Measurements from ENCODE around the gene UBAP2.

UBAP2 gene

DNA sequence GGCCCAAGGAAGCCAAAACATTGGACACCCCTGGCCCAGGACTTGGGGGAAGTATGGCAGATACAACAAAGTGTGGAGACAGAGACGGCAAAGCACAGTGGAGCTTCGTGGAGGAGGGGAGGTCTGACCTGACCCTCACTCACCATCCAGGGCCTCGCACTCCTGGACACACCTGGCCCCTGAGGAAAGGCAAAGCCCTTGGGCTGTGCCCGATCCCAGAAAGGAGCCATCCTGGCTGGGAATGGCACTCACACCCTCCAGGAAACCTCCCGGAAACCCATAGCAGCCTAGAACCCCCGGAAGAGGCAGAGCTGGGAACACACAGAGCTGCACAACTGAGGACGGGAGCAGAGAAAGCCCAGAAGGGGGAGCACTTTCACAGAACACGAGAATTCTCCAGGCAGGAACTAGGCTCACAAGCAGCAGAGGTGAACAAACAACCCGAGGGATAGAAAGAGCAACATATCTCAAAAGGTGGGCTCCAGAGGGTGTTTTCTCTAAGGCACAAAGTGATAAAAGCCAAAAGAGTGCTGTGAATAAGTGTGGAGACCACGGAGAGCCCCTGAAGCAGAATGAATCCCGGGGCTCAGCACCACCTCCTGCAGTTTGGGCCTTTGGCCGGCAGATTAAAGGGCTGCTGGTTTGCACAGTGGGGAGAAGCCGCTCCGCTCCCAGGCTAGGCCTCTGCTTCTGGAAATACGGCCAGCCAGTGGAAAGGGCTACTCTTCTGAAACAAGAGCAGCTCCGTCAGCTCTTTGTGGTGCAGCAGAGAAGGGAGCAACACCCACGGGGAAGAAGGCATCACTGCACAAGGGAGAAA, 123.5 kb downstream of the UBAP2 start:
- Mint-ChIP-seq H3K36me3 (peaks cover 54% of the 10 kb centered on the region), H3K4me1 (no peaks in the 10 kb centered on the region), H3K27ac (no peak overlapping the region), H3K4me3 (no peak overlapping the region), H3K9me3 (no peaks in the 10 kb centered on the region), H3K27me3 (no peaks in the 10 kb centered on the region)
- no peak for ATAC-seq

DNA sequence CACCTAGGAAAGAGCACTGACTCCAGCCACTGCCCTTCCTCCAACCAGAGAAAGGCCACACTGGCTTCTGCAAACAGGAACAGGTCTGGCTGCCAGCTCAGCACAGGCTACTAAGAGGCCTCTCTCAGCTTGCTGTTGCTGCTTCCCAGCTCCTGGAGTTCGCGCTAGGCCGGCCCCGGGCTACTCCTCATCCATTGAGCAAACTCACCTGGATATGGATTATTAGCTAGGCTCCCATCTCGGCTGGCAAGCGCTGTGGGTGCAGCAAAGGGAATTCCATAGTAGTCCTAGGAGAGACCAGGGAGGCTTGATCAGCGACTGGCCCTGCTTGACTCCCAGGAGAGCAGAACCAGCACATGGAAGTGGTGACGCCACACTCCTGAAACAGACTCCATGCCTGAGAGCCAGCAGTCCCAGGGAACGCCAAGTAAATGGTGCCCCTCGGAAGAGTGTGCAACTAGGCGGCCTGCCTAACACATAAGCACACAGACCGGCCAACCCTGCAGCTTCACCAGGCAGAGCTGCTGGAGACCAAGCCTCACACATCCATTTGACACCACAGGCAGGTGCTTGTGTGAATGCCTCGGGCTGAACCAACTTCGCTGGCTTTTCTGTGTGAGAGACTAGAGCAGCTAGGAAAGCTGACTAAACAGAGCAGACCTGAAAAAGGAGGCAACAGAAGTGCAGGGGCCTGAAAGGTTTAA, 124.5 kb downstream of the UBAP2 start:
- Mint-ChIP-seq H3K36me3 (peaks cover 58% of the 10 kb centered on the region), H3K4me3 (no peak overlapping the region), H3K9me3 (no peaks in the 10 kb centered on the region), H3K4me1 (no peaks in the 10 kb centered on the region), H3K27me3 (no peaks in the 10 kb centered on the region), H3K27ac (no peak overlapping the region)
- no peak for ATAC-seq

DNA sequence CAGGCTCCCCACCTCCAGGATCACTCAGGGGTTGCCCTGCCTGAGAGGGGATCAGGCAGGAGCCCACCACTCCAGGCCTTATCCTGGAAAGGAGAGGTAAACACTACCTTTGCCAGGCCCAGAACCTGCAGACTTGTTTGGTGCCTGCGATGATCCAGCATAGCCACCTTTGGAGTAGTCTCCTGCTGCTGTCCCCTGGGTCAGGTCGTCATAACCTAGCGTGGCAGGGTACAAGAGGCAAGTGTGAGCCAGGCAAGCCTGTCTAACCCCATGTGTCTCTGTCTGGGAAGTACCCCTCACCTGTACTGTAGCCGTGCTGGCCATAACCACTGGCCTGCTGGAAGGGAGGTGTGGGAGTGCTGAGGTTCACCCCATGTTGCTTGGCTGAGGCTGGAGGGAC, 125.6 kb downstream of the UBAP2 start:
- H3K4me1 Mint-ChIP-seq: no peaks in the 10 kb centered on the region
- no peaks in the 10 kb centered on the region for H3K27me3 Mint-ChIP-seq
- no peak overlapping the region for H3K27ac Mint-ChIP-seq
- ATAC-seq: no peak
- no peaks in the 10 kb centered on the region for H3K9me3 Mint-ChIP-seq
- no peak overlapping the region for H3K4me3 Mint-ChIP-seq
- peaks cover 62% of the 10 kb centered on the region for H3K36me3 Mint-ChIP-seq

GRCh38 chr9:33921967-33922895, 126.5 kb downstream of the UBAP2 start:
- Mint-ChIP-seq H3K27ac (no peak overlapping the region), H3K9me3 (no peaks in the 10 kb centered on the region), H3K4me1 (no peaks in the 10 kb centered on the region), H3K4me3 (no peak overlapping the region), H3K36me3 (peaks cover 63% of the 10 kb centered on the region), H3K27me3 (no peaks in the 10 kb centered on the region)
- no peak for ATAC-seq

- no peak overlapping the region for H3K4me3 Mint-ChIP-seq
Measured at GRCh38 chr9:33919276-33919897, 129.3 kb downstream of the UBAP2 start.

GRCh38 chr9:33917036-33917435, 131.7 kb downstream of the UBAP2 start:
- H3K4me3 Mint-ChIP-seq: no peak overlapping the region
- H3K9me3 Mint-ChIP-seq: no peaks in the 10 kb centered on the region
- no peak for ATAC-seq
- no peak overlapping the region for H3K27ac Mint-ChIP-seq
- H3K36me3 Mint-ChIP-seq: peaks cover 54% of the 10 kb centered on the region
- H3K27me3 Mint-ChIP-seq: no peaks in the 10 kb centered on the region
- no peaks in the 10 kb centered on the region for H3K4me1 Mint-ChIP-seq

More at GRCh38 chr9:33919276-33919897, 129.3 kb downstream of the UBAP2 start:
- H3K4me1 Mint-ChIP-seq: no peaks in the 10 kb centered on the region
- no peak for ATAC-seq
- H3K27me3 Mint-ChIP-seq: no peaks in the 10 kb centered on the region
- no peaks in the 10 kb centered on the region for H3K9me3 Mint-ChIP-seq
- H3K27ac Mint-ChIP-seq: peak overlapping the region; percentile 14
- peaks cover 70% of the 10 kb centered on the region for H3K36me3 Mint-ChIP-seq

DNA sequence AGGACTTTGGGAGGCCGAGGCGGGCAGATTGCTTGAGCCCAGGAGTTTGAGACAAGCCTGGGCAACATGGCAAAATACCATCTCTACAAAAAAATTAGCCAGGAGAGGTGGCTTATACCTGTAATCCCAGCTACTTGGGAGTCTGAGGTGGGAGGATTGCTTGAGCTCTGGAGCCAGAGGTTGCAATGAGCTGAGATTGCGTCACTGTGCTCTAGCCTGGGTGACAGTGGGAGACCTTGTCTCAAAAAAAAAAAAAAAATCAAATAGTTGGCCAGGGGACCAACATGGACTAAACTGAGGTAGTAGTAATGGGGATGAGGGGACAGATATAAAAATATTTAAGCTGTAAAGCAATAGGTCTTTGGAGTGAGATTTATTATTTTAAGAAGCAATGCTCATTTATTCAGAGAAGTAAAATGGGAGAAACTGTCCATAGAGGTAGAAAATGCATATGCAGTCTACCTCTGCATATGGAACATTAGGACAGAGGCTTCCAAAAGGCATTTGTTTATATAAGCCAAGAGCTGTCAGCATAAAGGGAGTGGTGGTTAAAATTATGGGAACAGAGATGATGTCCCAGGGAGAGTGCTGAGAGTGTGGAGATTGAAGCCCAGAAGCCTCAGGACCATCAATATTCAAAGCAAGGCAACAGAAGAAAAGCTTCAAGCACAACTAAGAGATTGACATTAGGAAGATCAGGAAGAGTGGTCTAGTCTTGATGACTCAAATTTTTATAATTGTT, 133.6 kb downstream of the UBAP2 start:
- Mint-ChIP-seq H3K27ac (peak overlapping the region; percentile 2), H3K4me3 (no peak overlapping the region), H3K9me3 (no peaks in the 10 kb centered on the region), H3K27me3 (no peaks in the 10 kb centered on the region), H3K4me1 (no peaks in the 10 kb centered on the region), H3K36me3 (peaks cover 43% of the 10 kb centered on the region)
- ATAC-seq: no peak

- H3K27ac Mint-ChIP-seq: no peak overlapping the region
- peaks cover 33% of the 10 kb centered on the region for H3K36me3 Mint-ChIP-seq
Measured at GRCh38 chr9:33913541-33913940, 135.1 kb downstream of the UBAP2 start.

DNA sequence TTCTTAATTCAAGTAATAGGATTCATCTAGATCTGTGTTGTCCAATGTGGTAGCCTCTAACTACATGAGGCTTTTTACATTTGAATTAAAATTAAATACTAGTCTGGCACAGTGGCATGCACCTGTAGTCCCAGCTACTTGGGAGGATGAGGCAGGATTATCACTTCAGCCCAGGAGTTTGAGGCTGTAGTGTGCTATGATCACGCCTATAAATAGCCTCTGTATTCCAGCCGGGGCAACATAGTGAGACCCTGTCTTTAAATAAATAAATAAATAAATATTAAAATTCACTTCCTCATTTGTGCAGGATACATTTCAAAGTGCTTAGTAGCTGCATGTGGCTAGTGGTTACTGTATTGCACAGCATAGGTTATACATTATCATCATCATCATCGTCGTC, 139.9 kb downstream of the UBAP2 start:
- H3K4me3 Mint-ChIP-seq: no peak overlapping the region
- no peaks in the 10 kb centered on the region for H3K9me3 Mint-ChIP-seq
- H3K27me3 Mint-ChIP-seq: no peaks in the 10 kb centered on the region
- H3K4me1 Mint-ChIP-seq: peaks cover 5% of the 10 kb centered on the region
- no peak overlapping the region for H3K27ac Mint-ChIP-seq
- ATAC-seq: no peak
- H3K36me3 Mint-ChIP-seq: peaks cover 28% of the 10 kb centered on the region

More at GRCh38 chr9:33913541-33913940, 135.1 kb downstream of the UBAP2 start:
- no peak overlapping the region for H3K4me3 Mint-ChIP-seq
- no peaks in the 10 kb centered on the region for H3K4me1 Mint-ChIP-seq
- H3K27me3 Mint-ChIP-seq: no peaks in the 10 kb centered on the region
- H3K9me3 Mint-ChIP-seq: no peaks in the 10 kb centered on the region
- ATAC-seq: no peak

GRCh38 chr9:33908114-33908513, 140.6 kb downstream of the UBAP2 start:
- Mint-ChIP-seq H3K27me3 (no peaks in the 10 kb centered on the region), H3K9me3 (no peaks in the 10 kb centered on the region), H3K27ac (no peak overlapping the region)

GRCh38 chr9:33907347-33907746, 141.3 kb downstream of the UBAP2 start:
- no peak for ATAC-seq

More at GRCh38 chr9:33908114-33908513, 140.6 kb downstream of the UBAP2 start:
- Mint-ChIP-seq H3K4me3 (no peak overlapping the region), H3K36me3 (peaks cover 33% of the 10 kb centered on the region), H3K4me1 (peaks cover 5% of the 10 kb centered on the region)
- ATAC-seq: no peak

GRCh38 chr9:33906769-33907168, 141.9 kb downstream of the UBAP2 start:
- no peak for ATAC-seq
- H3K4me3 Mint-ChIP-seq: no peak overlapping the region
- peaks cover 40% of the 10 kb centered on the region for H3K36me3 Mint-ChIP-seq
- H3K4me1 Mint-ChIP-seq: peaks cover 5% of the 10 kb centered on the region
- H3K27me3 Mint-ChIP-seq: no peaks in the 10 kb centered on the region
- no peak overlapping the region for H3K27ac Mint-ChIP-seq
- no peaks in the 10 kb centered on the region for H3K9me3 Mint-ChIP-seq

More at GRCh38 chr9:33907347-33907746, 141.3 kb downstream of the UBAP2 start:
- peaks cover 5% of the 10 kb centered on the region for H3K4me1 Mint-ChIP-seq
- H3K27ac Mint-ChIP-seq: no peak overlapping the region
- H3K27me3 Mint-ChIP-seq: no peaks in the 10 kb centered on the region
- peaks cover 34% of the 10 kb centered on the region for H3K36me3 Mint-ChIP-seq
- H3K9me3 Mint-ChIP-seq: no peaks in the 10 kb centered on the region
- H3K4me3 Mint-ChIP-seq: no peak overlapping the region

GRCh38 chr9:33905137-33905536, 143.6 kb downstream of the UBAP2 start:
- H3K4me3 Mint-ChIP-seq: no peak overlapping the region
- H3K27ac Mint-ChIP-seq: no peak overlapping the region
- peaks cover 5% of the 10 kb centered on the region for H3K4me1 Mint-ChIP-seq
- H3K9me3 Mint-ChIP-seq: no peaks in the 10 kb centered on the region
- H3K27me3 Mint-ChIP-seq: no peaks in the 10 kb centered on the region
- H3K36me3 Mint-ChIP-seq: peaks cover 53% of the 10 kb centered on the region
- no peak for ATAC-seq

DNA sequence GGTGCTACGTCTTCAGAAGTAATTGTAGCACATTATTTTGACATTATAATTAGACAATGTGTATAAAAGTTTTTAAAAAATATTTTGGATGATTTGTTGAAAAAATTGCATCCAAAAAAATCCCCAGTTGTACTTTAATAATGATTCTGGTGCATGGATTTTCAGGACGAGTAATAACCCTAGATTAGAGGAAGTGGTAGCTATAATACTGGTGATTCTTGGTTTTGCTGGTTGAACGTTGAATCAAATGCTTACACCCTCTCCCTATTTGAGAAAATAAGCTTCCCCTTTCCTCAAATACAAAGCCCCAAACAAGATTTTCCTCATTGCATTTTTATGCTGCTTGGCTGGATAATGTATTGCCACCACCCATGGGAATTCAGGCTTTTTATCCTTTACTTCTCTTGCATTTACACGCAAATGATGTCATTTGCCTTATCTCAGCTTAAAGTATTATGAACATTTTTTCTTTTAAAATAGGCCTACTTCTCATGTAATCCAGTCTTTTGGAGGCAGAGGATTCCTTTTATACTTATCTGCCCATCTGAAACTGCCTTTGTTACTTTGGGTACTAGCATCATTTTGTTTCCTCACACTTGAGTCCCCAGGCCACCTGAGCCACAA, 145.4 kb downstream of the UBAP2 start:
- Mint-ChIP-seq H3K36me3 (peaks cover 62% of the 10 kb centered on the region), H3K9me3 (no peaks in the 10 kb centered on the region), H3K27ac (no peak overlapping the region), H3K27me3 (no peaks in the 10 kb centered on the region), H3K4me3 (no peak overlapping the region), H3K4me1 (peaks cover 5% of the 10 kb centered on the region)
- ATAC-seq: no peak

Data from stimulated activated memory B cell treated with anti-CD40 and anti-IgM and Interleukin-4, amounts not matched to agents 10 μg/mL and 1 μg/mL and 100 μg/mL, for 72 hours (primary cell).